Activated CD4-positive, CD25-positive, alpha-beta regulatory T cell (primary cell): ENCODE results near the gene TGFBR2.

ENCODE experiments used
- DNase-seq, 4 experiments: peaks; one replicate each; lab custom pipeline; 2025; lab: John Stamatoyannopoulos, UW

TGFBR2 gene

DNA sequence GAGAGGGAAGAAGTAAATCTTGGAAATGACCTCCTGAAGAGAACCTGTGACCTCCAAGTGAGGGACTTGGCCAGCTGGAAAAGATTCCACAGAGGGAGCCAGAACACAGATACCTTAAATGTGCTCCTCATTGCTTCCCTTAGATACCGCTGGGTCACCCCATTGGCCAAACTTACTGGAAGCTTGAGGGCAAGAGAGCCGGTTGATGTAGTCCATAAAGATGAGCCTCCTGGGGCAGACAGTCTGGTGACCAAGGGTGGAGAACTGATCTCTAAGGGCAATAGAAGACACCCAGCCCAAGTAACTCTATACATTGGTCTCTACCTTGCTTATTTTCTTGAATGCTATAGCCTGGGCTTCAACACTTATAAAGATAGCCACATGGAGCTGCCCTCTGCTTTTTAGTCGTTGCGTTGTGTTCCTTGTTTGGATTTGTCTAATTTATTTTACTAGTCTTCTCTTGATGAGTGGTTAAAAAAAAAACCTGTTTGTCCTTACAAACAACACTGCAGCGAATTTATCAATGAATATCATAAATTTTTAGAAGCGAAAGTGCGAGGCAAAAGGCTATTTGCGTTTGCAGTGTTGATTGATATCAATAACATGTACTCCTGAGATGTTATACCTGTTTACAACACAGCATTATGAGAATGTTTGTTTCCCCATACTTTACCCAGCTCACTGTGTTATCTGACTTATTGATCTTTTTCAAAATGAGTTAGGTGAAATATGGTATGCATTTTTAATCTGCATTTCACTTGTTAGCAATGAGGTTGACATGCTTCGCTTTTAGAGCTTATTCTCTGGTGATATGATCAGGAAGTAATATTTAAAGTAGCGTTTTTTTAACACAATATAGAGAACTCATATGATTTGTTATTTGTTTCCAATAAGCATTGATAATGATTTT, 31.2 kb downstream of the TGFBR2 start:
- no peak for DNase-seq

DNA sequence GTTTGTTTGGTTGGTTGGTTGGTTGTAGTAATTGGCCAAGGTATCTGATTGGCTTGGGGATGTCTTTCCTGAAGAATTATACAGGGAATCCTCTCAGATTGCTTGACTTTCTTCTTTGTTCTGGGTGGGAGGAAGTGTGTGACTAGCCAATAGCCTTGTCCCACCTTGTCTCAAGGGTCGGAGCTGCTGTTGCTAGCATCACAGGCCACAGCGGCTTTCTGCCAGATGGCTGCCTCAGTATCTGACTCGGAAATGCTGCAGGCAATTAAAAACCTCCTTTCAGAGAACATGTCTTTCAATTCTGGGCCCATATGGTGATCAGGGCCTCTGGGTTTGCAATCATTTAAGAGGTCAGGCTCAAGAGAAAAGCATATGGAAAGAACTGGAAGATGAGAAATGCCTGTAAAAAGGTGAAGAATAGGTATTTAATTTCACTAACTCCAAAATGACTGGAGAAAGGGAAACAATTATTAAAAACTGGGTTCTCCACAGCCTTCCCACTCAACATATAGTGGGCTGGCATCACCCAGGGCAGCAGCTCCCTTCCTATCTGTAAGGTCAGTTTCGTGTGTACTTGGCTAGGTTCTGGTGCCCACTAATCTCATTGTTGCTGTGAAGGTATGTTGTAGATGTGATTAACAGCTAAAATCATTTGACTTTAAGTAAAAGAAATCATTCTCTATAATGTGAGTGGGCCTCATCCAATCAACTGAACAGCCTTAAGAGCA, 32.4 kb downstream of the TGFBR2 start:
- DNase-seq = no peak

DNA sequence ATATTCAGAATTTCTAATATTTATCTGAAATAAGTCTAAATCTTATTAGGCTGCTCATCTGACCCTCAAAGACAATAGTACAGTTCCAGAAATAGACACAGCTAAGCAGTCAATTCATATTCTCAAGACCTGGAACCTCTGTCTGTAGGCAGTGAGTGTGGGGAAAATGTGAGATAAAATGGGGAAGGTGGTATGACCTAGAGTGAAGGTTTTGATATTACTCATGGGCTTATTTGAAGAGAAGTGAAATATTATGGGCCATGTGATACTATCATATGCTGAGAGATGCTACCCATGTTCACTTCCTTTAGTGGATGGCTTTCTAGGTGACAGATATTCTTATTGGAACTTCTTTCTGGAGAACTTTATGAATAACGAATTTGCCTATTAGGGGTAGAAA, 33.5 kb downstream of the TGFBR2 start:
- no peak for DNase-seq

DNA sequence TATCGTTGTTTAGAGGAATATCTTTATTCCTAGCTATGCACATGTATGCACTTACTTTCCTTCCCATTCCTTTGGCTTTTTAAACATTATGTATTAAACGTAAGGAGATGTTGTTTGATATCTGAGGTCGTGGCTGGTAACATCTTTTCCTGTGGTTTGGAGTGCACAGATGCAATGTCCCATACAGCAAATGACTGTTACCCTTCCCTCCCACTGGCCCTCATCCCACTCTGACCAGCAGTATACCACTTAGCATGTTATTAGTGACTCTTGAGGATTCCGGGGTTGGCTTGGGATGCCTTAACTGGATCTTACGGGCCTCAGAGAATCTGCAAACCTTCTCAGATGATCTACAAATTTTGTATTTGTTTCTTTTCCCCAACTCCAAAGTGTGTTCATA, 34.5 kb downstream of the TGFBR2 start:
- DNase-seq = no peak

DNA sequence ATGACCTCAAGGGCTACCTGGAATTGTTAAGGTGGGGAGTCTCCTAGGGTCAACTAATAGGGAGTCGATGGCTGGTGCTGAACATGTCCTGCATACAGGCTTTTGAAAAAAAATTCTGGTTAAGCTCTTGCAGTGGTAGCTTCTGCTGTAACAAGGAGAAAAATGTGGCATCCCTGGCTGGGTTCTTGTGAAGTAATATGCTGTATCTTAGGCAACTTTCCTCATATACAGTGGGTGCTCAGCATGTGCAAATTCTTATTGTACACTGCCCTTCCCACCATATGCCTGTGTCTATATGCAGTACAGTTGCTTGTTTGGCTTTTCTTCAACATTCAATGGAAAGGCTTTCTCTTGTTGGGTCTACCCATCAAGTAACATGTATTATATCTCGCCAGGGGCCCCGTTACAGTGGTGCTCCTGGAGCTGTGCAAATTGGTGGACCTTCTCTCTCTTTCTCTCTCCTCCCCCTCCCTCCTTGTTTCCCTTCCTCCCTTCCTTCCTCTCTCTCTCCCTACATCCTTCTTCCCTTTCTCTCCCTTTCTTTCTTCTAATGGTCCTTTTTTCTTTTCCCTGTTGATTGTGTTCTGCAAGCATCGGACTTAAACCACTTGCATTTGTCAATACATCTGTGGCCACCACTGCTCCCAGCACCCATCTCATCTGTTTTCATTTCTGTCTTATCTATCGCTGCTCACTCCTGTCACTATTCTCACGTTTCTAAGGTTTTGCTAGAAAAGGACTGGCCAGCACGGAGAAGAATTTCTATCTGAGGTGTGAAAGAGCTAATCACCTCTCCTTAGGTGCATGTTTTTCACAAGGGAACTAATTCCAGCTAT, 35.2 kb downstream of the TGFBR2 start:
- no peak for DNase-seq

DNA sequence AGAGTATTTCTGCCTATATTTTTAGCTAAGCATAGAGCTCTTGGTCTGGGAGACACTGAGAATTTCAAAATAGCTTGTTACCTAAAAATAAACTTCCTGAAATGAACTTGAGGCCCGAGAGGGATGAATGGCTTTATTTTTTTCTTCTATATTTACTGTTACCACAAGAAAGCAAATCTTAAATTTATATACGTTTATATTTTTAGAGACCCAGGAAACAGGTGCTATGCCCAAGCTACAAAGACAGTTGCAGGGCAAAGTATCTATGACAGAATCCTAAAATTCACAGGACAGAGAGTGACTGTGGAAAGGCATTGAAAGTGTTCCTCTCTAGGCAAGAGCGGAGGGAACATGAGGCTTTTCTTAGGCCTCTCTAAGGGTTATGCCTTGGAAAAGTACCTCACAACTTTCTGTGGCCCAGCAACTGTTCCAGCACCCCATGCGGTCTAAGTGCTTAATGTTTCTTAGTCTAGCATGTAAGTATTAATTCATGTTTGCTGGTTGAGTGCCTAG, 36.5 kb downstream of the TGFBR2 start:
- no peak for DNase-seq

DNA sequence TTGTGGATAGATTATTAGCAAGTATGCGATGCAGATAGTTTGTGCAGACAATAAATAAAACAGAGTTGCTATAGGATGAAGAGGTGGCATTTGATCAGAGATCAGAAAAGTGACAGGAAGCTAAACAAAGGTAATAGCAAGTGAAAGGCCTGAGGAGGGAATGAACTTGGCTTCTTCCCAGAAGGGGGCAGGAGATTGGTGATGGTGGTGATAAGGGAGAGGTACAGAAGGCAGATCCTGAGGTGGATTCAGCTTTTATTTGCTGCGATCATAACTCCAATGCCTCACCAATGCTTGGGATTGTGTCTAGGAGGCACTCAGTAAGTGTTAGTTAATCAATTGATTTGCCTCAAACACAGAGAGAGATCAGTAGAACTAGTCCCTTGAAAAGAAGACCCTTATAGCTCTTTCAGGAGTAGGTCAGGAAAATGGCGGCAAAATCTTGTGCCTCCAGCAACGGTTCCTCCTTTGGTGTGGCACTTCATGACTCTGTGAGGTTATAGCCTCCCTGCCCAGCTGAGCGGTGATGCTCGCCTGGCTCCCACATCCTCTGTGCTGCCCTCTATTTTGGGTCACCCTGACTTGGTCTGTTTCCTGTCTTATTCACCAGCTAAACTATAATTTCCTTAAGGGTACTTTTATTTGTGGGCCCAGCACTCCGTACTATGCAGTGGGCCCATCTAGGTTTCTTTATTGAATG, 37.5 kb downstream of the TGFBR2 start:
- peak in 2 of 4 experiments; percentile 3 for DNase-seq

DNA sequence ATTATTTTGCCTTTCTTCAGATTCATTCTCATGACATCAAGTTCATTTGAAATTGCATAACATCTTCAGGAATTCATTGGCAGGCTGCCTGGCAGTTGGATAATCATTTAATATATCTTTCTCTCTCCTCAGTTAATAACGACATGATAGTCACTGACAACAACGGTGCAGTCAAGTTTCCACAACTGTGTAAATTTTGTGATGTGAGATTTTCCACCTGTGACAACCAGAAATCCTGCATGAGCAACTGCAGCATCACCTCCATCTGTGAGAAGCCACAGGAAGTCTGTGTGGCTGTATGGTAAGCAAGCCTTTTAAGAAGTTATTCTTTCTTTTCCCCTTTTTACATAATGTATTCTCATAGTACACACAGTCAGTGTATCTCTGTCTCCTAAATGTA, 38.2 kb downstream of the TGFBR2 start:
- peak in 1 of 4 experiments; percentile 16 for DNase-seq

DNA sequence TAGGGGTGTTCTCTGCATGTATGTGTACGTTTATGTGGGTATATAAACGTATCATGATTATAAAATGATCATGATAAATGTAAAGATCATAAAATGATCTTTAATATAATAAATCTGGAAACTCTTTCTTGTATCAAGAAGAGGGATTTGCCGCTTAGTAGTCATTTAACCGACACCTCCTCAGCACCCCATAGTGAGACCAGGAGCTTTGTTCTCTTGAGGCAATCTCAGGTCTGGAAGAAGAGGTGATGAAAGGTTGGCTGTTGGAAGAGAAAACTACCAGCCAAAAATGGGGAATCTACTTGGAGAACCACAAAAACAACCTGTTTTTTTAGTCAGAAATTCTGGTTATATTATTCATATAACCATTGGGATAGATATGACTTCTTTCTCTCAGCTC, 38.7 kb downstream of the TGFBR2 start:
- no peak for DNase-seq

DNA sequence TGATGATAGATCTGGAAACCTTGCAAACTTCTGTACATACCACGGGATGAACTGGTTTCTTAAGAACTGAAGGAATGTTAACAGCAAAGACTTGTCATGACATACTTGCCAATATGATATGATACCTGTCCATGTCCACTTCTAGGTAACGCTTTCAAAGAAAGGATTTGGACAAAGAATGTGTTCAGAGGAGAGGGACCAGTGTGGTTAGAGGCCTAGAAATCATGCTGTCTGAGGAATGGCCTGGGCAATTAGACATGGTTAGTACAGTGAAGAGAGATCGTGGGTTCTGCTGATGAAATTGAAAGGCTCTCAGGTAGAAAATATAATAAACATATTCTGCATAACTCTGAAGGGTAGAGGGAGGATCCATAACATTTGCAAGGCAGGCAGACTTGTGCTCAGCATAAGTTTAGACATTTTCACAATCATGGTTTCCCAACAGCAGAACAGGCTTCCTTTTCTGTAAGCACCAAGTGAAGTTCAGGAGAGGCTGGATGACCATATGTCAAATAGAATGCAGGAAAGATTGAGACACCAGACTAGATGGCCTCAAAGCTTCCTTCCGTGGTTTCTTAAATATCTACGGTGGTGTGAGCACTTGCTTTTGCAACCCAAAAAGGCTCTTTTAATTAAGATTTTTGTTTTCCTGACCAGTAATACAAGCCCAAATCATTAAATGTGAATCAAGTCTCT, 39.9 kb downstream of the TGFBR2 start:
- DNase-seq = no peak

DNA sequence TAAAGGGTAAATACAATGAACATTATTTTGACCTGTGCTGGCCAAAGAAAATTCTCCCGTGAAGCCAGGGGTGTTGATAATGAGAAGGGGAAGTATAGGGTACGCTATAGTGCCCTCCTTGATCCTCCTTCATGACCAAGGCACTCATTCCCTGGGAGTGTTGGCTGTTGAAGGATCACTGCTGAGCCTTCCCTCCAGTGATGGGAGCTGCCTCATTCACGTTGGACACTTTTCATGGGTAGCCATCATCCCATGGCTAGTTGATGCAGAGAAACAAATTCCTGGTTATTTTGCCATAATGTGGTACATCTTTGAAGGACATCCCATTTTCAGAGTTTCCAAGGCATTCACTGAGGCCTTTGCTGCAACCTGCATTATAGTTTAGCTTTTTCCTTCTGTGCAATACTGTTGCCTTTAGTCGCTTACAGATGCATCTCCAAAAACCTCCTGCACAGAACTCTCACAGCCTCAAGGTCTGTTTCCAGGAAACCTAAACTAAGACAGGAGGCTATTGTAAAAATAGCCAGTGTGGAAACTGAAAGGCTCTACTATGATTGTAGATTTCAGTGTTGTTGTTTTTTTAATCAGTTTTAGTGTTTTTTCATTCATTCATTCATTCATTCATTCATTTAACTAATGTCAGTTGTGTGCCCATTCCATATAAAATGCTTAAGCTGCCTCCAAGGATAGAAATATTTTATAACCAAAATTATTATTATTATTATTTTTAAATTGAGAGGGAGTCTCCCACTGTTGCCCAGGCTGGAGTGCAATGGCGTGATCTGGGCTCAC, 40.8 kb downstream of the TGFBR2 start:
- DNase-seq = no peak

DNA sequence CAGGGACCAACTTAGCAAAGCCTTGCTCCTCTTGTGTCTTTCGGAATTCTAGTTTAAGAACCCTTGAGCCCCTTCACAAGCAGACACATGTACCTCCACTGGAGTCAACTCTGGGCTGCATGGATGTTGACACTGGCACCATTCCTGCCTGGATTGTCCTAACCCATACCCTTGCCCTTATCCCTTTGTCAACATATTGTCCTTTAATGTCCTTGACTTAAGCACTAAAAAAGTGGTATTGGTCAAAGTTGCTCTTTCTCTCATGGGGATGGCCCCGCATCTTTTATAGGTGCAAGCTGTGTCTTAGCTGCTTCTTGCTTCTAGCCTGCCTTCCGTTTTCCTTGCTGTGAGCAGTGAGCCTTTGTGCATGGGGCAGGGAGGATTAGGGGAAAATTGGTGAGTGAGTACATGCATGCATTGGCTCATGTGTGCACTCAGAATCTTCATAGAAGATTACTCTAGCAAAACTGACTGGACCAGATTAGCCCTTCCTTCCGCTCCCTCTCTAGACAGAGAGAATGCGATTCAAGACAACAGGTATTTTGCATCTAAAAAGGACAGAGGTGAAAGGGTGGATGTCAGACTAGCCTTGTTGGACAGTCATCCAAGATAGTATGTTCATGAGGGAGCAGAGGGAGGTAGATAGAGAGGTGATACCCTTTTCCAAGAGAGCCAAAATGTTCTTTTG, 42.4 kb downstream of the TGFBR2 start:
- no peak for DNase-seq

DNA sequence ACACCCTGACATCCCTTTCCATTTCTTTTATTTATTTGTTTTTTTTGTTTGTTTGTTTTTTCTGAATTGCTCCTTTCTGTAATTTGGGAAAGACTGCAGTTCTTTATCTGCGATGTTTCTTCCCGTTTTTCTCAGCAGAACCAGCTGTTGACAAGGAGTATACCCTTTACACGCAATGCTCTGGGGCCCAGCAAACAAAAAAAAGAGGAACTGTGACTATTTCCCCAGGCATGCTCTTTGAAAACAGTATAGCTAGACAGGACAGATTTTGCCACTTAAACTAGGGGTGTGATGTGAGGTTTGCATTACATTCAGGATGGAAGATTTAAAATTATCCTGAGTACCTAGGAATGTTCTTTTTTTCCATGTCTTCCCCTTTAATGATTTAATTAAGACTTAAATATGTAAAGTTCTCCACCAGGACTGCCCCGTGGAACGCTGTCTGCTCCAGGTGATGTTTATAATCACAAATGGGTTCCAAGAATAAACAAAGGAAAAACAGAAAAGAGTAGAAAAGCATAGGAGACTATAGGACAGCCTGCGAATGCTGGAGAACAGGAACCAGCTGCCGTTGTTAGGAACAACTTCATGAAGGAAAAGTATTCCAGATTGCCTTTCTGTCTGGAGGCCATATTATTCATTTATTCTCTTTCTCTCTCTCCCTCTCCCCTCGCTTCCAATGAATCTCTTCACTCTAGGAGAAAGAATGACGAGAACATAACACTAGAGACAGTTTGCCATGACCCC, 43.3 kb downstream of the TGFBR2 start:
- no peak for DNase-seq

DNA sequence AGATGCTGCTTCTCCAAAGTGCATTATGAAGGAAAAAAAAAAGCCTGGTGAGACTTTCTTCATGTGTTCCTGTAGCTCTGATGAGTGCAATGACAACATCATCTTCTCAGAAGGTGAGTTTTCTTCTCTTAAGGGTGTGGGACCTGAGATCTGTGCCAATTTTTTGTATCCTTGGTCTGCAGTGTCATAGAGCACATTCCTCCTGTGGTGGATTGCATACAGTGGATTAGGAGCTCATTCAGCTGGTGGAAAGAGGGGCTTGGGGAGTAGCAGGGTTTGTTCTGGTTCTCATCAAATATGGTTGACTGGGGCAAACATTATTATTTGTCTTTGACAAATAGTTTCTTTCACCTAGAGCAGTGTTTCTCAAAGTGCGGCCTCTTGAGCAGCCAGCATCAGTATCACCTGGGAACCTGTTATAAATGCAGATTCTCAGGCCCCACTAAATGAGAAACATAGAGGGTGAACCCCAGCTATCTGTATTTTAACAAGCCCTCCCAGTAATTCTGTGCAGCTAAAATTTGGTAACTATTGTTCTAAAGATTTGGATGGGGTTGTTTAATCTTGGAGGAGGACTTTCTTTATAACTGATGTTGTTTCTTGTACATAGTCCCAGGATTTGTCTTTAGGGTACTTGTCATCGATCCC, 44.1 kb downstream of the TGFBR2 start:
- no peak for DNase-seq

DNA sequence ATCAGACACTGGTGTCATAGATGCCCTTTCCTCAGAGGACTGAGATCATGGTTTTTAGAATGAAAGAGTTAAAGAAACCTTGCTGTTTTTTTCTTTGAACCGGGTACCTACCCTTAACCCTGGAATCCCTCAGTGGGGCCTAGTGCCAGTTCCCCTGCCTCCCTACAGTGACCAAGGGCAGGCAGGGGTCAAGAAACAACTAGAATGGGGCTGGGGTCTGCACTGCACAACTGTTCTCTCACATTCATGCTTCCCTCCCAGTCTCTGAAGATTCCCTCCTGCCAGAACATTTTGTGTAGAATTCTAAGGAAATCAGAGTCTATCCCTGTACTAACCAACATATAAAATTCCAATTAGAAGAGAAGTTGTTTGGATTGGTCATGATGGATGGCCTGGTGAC, 47.9 kb downstream of the TGFBR2 start:
- no peak for DNase-seq

DNA sequence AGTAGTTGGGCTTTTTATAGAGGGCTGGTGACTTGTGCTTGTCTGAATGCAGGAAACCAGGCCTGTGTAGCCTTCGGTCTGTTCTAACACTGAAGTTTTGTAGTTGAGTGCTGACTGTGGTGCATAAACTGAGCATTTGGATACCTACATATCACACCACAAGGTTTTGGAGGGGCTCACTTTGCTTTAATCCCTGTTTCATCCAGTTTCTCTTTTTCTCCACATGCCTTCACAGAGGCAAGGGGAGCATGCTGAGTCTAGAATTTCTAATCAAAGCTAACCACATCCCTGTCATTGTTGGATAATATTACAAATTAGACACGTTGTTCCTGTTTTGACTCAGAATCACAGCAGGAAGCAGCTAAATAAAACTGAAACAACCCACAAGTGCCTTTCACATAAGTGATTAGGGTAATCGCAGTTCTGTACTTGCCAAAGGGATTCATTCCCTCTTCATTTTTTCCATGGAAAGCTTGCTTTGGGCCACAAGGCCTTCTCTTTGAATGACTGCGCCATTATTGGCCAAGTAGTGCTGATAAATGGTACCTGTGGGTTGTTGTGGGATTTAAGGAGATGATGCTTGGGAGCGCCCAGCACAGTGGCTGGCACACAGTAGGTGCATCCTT, 48.9 kb downstream of the TGFBR2 start:
- DNase-seq = peak in 1 of 4 experiments; percentile 16

DNA sequence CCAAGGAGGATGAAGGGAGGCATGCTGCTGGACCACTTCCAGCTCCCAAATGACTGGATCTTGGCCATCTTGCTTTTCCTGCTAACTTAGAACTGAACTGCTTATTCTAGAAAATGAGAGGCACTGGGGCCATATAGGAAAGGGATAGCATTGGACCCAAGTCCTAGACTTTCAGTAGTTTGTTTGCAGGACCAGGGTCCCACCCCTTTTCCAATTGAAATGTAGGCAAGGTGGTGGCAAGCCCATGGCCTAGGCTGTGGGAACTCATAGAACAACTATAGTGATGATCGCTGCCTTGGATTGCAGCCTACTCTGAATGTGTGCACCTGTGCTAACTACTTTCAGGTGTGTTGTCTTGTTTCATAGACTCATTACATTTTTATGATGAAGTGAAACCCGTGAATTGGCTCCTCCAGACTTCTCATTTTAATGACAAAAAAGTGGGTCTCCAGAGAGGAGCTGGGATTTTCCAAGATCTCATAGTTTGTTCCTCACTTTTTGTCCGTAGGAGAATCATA, 50.3 kb downstream of the TGFBR2 start:
- no peak for DNase-seq

DNA sequence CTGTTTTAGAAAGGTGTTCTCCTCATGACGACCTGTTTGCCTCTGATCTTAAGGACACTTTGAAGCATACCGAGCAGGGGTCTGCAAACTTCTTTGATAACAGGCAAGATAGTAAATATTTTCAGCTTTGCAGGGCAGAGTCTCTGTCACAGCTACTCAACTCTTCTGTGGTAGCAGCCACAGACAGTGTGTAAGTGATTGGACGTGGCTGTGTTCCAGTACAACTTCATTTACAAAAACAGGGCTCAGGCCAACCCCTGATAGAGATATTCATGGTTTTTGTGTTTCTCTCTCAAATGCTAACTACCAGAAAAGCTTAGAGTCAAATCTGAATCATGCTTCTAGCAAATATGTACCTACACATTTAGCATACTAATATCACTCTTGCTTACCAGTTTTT, 51.5 kb downstream of the TGFBR2 start:
- DNase-seq = no peak
